Ishikawa (cell line): ENCODE data around the gene NKRF.

ENCODE experiments used
- CEBPB ChIP-seq: IDR thresholded peaks from 2 replicates; pipeline ENCODE4 v1.6.1; 2012
- CREB1 ChIP-seq: IDR thresholded peaks from 2 replicates; pipeline ENCODE4 v1.6.1; 2012; ENCODE audit warnings: low read depth
- EGR1 ChIP-seq: IDR thresholded peaks from 2 replicates; pipeline ENCODE4 v1.6.1; 2012
- EP300 ChIP-seq: IDR thresholded peaks from 2 replicates; pipeline ENCODE4 v1.6.1; 2012; ENCODE audit warnings: borderline replicate concordance
- FOXM1 ChIP-seq: IDR thresholded peaks from 2 replicates; pipeline ENCODE4 v1.6.1; 2012; ENCODE audit warnings: low read depth, borderline replicate concordance
- NFIC ChIP-seq: IDR thresholded peaks from 2 replicates; pipeline ENCODE4 v1.6.1; 2012
- RAD21 ChIP-seq: IDR thresholded peaks from 2 replicates; pipeline ENCODE4 v1.6.1; 2012; ENCODE audit warnings: low read depth
- TAF1 ChIP-seq: IDR thresholded peaks from 2 replicates; pipeline ENCODE4 v1.6.1; 2012; ENCODE audit warnings: low read depth, mild to moderate bottlenecking
- TCF12 ChIP-seq: IDR thresholded peaks from 2 replicates; pipeline ENCODE4 v1.6.1; 2012; ENCODE audit warnings: low read depth
- TEAD4 ChIP-seq: IDR thresholded peaks from 2 replicates; pipeline ENCODE4 v1.6.1; 2012
- YY1 ChIP-seq: IDR thresholded peaks from 2 replicates; pipeline ENCODE4 v1.6.1; 2012; ENCODE audit warnings: low read depth
- ZBTB7A ChIP-seq: IDR thresholded peaks from 2 replicates; pipeline ENCODE4 v1.6.1; 2012; ENCODE audit warnings: low read depth
- TF ChIP-seq, protein P1 (sequence below): IDR thresholded peaks from 2 replicates; pipeline ENCODE4 v1.6.1; 2012
- TF ChIP-seq, protein P2 (sequence below): IDR thresholded peaks from 2 replicates; pipeline ENCODE4 v1.6.1; 2012
- TF ChIP-seq, protein P3 (sequence below): IDR thresholded peaks from 2 replicates; pipeline ENCODE4 v1.6.1; 2012; ENCODE audit warnings: low read depth, mild to moderate bottlenecking

The NKRF gene

DNA sequence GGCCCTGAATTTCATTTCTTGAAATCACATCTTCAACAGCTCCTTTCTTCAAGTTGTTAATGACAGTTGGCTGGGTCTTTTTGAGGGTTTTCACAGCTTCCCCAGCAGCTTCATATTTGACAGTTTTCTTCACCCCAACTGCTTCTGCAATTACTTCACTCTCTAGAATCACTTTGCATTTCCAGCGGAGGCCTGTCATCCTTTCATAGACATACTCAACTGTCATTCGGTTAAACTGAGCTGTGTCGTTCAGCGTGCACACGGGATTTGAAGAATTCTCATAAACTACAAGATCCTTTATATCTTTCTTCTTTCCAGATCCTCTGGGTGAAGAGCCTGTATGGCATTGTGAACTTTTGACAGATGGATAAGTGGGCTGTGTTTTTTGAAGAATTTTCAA, 16.4 kb downstream of the NKRF start:
- no peak for TF ChIP-seq EP300
- TF ChIP-seq RAD21: no peak
- no peak for TF ChIP-seq TEAD4
- no peak for TF ChIP-seq TCF12
- TF ChIP-seq ZBTB7A: no peak
- TF ChIP-seq, protein P1, sequence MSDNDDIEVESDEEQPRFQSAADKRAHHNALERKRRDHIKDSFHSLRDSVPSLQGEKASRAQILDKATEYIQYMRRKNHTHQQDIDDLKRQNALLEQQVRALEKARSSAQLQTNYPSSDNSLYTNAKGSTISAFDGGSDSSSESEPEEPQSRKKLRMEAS: no peak
- no peak for TF ChIP-seq TAF1
- TF ChIP-seq CEBPB: no peak
- TF ChIP-seq, protein P2, sequence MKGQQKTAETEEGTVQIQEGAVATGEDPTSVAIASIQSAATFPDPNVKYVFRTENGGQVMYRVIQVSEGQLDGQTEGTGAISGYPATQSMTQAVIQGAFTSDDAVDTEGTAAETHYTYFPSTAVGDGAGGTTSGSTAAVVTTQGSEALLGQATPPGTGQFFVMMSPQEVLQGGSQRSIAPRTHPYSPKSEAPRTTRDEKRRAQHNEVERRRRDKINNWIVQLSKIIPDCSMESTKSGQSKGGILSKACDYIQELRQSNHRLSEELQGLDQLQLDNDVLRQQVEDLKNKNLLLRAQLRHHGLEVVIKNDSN: no peak
- TF ChIP-seq, protein P3, sequence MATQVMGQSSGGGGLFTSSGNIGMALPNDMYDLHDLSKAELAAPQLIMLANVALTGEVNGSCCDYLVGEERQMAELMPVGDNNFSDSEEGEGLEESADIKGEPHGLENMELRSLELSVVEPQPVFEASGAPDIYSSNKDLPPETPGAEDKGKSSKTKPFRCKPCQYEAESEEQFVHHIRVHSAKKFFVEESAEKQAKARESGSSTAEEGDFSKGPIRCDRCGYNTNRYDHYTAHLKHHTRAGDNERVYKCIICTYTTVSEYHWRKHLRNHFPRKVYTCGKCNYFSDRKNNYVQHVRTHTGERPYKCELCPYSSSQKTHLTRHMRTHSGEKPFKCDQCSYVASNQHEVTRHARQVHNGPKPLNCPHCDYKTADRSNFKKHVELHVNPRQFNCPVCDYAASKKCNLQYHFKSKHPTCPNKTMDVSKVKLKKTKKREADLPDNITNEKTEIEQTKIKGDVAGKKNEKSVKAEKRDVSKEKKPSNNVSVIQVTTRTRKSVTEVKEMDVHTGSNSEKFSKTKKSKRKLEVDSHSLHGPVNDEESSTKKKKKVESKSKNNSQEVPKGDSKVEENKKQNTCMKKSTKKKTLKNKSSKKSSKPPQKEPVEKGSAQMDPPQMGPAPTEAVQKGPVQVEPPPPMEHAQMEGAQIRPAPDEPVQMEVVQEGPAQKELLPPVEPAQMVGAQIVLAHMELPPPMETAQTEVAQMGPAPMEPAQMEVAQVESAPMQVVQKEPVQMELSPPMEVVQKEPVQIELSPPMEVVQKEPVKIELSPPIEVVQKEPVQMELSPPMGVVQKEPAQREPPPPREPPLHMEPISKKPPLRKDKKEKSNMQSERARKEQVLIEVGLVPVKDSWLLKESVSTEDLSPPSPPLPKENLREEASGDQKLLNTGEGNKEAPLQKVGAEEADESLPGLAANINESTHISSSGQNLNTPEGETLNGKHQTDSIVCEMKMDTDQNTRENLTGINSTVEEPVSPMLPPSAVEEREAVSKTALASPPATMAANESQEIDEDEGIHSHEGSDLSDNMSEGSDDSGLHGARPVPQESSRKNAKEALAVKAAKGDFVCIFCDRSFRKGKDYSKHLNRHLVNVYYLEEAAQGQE: no peak
- no peak for TF ChIP-seq YY1

DNA sequence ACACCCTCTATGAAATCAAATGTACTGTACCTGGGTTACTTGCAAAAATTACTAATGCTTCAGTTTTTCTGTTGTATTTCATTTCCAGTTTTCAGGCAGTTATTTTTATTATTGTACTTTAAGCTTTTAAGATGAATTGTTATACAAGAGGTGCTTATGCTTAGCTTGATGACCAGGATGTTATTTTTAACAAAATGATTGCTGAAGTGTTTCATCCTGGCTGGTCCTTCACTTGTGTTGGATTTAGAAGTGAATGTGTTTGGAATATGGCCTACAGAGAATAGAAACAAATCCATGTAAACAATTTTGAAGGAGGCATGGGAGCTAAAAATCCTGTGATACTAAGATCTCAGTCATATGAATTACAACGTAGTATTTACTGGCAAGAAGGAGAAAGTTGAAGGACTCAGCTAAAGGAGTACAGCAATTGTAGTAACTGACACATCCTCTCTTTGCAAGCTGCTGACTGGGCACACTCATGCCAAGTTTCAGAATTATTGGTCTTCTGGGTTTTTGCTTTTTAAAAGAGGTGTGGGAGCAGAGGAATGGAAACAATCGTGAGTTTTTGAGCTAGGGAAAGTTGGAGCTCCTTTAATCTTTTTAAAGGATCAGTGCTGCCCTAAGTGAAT, 22.7 kb downstream of the NKRF start:
- no peak for TF ChIP-seq CEBPB
- no peak for TF ChIP-seq TCF12
- TF ChIP-seq EP300: no peak
- no peak for TF ChIP-seq EGR1
- no peak for TF ChIP-seq YY1
- no peak for TF ChIP-seq TEAD4
- no peak for TF ChIP-seq NFIC
- no peak for TF ChIP-seq TAF1
- TF ChIP-seq RAD21: no peak
- TF ChIP-seq ZBTB7A: no peak
- TF ChIP-seq, protein P1: no peak
- TF ChIP-seq, protein P2: no peak
- TF ChIP-seq, protein P3: no peak
- TF ChIP-seq FOXM1: no peak
- TF ChIP-seq CREB1: no peak

DNA sequence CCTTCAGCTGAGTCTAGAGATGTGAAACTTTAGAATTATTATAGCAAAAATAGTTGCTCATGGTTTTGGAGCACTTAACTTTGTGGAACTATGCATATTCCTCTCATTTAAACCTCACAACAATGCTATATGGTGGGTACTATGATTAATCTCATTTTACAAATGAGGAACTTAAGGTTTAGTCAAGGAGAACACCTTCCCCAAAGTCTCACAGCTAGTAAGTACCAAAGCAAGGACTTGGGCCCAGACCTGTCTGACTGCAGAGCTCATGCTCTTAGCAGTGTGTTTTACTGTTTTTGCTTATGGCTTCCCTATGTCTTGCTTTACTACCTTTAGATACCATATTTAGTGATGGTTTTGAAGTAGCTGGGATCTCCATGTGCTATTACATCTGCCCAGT, 26.8 kb downstream of the NKRF start:
- TF ChIP-seq RAD21 (no peak), ZBTB7A (no peak), FOXM1 (no peak), TAF1 (no peak)

DNA sequence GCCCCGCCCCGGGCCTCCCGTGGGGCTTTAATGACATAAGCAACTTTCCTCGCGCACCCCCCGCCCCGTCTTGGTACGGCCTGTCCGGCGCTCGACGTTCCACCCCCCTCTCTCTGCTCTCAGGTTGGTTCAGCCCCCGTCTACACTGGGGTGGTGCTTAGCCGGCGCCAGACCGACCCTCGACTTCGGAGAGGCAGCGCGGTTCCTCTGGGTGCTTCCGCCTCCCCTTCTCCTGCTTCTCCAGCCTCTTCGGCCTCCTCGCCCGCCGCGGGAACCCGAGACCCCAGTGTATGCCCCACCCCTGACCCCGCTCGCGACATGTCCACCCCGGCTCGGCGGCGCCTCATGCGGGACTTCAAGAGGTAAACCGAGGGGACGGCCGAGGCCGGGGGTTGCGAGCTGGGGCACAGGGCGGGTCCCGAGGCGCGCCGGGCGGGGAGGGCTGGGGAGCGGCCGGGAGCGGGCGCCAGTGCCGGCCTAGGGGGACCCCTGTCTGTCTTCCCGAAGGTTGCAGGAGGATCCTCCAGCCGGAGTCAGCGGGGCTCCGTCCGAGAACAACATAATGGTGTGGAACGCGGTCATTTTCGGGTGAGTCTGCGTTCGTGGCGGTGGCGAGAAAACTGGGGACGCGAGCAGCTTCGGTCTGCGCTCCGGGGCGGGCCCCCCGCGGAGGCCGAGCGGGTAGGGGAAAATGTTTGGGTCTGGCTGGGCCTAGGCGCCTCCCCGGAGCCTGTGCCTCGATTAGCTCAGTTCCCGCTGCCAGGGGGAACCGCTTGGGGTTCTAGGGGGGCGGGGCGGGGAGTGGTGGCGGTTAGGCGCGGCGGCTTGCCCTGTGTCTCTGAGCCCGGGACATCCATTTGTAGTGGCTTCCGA, 31.6 kb downstream of the NKRF start, which contains the start of gene UBE2A:
UBE2A (plus strand) TSS at position 170 of the 873 bp plus-strand sequence; CDS start at position 319, 149 bp downstream.
- TF ChIP-seq TEAD4 (no peak; the same call in 1 of the 2 replicates), CEBPB (peak; percentile 3; the same call in 1 of the 2 replicates), EGR1 (no peak), CREB1 (peak; percentile 13; the same call in 1 of the 2 replicates), TAF1 (peak; percentile 81), YY1 (no peak), RAD21 (no peak), FOXM1 (no peak), TCF12 (no peak), NFIC (no peak), EP300 (no peak; the same call in 1 of the 2 replicates), ZBTB7A (no peak)
- TF ChIP-seq, protein P2: 0 out of 2 replicates have a peak, but pooled peaks have one; percentile 2
- TF ChIP-seq, protein P3: no peak
- TF ChIP-seq, protein P1: 0 out of 2 replicates have a peak, but pooled peaks have one; percentile 28
